Endometrial microvascular endothelial cells (primary cell): ENCODE data around the gene SLC6A5. TPM values are rescaled to one million over a fixed set of nuclear protein-coding genes. Genes with fewer than 3 reads are reported as not detected.
"Not testable (repeated sequence)": the region's sequence is repeated elsewhere in the genome, so short reads cannot be mapped to it uniquely, and the experiment has no call there.

Experiments
- in situ Hi-C: cut with HindIII; loops from 2 replicates; pipeline ENCODE4 v1.10.0; 2017; ENCODE audit warnings: low sequenced_read_pairs, low pct_unique_long_range_greater_than_20kb; ENCODE audit errors: inconsistent ontology term
- total RNA-seq: library from RNA; depleted of rRNA; stranded (reverse); fragments of >200 nt; gene quantifications from one replicate; pipeline ENCODE4 v1.2.3, GENCODE V29; 2015; ENCODE audit errors: inconsistent ontology term

SLC6A5 gene
- total RNA-seq = not detected

DNA sequence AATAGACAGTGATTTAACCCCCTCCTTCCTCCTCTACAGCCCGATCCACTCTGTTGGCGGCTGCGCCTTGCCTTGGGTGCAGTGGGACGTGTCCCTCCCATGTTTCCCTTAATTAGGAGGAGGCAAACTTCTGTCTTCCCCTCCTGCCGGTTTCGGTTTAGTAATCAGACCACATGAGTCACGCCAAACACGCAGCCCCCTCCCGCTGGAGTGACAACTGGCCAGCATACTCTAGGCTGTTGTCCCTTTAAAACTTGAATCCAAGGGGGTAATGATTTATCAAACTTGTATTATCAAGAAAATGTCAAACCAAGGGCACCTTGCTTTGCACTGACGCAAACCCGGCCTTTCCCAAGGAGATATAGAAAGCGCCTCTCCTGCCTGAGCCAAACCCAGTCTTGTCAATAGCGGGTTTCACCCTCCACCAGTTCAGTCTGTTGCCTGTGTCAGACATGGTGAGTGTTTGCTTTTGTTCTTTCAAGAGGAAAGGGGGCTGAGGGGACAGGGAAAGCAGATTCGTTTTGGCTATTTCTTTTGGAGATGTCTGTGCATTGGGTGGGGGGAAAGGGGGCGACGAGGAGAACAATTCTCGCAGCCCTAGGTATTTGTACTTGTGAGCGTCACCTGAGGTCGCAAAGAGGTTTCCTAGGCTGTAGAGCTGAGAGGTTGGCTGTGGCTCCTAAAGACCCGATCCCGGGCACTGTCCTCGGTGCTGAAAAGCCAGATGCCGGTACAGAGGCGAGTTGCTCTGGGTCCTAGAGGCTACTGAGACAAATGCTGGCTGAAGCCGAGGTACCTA, at the start of gene SLC6A5:
Gene SLC6A5, plus strand, starts transcription at position 388 of the 799 bp plus-strand sequence. Its CDS starts 65 bp downstream, at position 453.
- in situ Hi-C loops = no loop called here

- in situ Hi-C loops = no loop called here
These were observed 48.3 kb upstream of the SLC6A5 start for GRCh38 chr11:20551096-20551495.

GRCh38 chr11:20555783-20556182, 43.6 kb upstream of the SLC6A5 start:
- in situ Hi-C loops = no loop called here

- in situ Hi-C loops = not testable (repeated sequence)
These were observed 43.0 kb upstream of the SLC6A5 start for GRCh38 chr11:20556396-20556795.

DNA sequence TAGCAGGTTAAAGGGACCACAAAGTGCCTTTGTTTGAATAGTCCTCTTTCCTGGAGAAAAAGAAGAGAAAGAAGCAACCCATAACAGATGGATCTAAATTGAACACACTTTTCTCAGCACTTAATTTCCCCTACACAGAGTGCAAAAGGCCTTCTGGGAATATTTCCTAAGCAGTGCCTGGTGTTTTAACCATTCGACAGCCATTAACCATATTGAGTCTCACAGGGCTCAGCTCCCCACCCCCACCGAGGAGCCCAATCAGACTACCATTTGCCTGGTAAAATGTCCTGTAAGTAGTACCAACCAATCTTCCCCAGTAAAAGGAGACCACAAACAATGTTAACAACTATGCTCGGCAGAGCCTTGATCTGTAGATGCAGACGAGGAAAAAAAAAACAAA, 40.7 kb upstream of the SLC6A5 start:
- in situ Hi-C loops = no loop called here

- in situ Hi-C loops = no loop called here
These were observed 39.7 kb upstream of the SLC6A5 start for GRCh38 chr11:20559523-20560300.

GRCh38 chr11:20561915-20562314, 37.5 kb upstream of the SLC6A5 start:
- in situ Hi-C loops = no loop called here

GRCh38 chr11:20563866-20564265, 35.5 kb upstream of the SLC6A5 start:
- in situ Hi-C loops = no loop called here

- in situ Hi-C loops = no loop called here
These were observed 34.4 kb upstream of the SLC6A5 start for GRCh38 chr11:20564846-20565635.

DNA sequence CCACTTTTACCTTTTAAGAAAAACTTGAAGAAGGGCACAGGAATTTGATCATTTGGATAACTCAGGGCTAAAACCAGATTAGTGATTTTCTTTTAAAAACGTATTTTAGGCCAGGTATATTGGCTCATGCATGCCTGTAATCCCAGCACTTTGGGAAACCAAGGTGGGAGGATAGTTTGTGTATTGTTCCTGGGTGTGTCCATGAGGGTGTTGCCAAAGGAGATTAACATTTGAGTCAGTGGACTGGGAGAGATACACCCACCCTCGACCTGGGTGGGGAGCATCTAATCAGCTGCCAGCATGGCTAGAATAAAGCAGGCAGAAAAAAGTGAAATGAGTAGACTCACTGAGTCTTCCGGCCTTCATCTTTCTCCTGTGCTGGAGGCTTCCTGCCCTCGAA, 33.3 kb upstream of the SLC6A5 start:
- in situ Hi-C loops = not testable (repeated sequence)

DNA sequence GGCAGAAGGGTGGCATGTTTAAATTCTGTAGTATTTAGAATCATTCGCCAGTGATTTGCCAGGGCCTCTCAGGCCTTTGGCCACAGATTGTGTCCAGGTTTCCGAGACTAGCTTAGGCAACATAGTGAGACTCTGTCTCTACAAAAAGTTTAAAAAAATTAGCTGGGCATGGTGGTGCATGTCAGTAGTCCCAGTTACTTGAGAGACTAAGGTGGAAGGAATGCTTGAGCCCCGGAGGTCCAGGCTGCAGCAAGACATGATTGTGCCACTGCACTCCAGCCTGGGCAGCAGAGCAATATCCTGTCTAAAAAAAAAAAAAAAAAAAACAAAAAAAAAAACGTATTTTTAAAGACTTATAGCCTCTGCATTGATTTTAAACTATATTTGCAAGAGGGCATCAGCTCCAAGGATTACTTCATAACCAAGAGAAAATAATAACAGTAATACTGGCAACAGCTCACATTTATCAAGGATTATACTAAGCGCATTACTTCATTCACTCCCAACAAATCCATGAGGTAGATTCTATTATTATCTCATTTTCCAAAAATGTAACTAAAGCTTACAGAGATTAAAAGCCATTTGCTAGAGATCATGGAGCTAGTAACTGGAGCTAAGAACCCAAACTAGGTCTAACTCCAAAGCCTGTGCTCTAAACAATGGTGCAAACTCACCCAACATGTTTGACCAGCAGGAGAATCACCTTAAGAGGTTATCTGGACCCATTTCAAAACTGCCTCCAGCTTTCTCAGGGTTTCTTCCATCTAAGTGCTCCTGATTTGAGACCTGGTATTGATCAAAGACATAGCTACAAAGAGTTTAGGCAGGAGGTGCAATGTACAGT, 32.6 kb upstream of the SLC6A5 start:
- in situ Hi-C loops = no loop called here

- in situ Hi-C loops = not testable (repeated sequence)
These were observed 19.7 kb upstream of the SLC6A5 start for GRCh38 chr11:20579725-20580124.

GRCh38 chr11:20583201-20583600, 16.2 kb upstream of the SLC6A5 start:
- in situ Hi-C loops = no loop called here

- in situ Hi-C loops = no loop called here
These were observed 15.2 kb upstream of the SLC6A5 start for GRCh38 chr11:20584093-20584774.

- in situ Hi-C loops = no loop called here
These were observed 9.6 kb upstream of the SLC6A5 start for GRCh38 chr11:20589796-20590195.

DNA sequence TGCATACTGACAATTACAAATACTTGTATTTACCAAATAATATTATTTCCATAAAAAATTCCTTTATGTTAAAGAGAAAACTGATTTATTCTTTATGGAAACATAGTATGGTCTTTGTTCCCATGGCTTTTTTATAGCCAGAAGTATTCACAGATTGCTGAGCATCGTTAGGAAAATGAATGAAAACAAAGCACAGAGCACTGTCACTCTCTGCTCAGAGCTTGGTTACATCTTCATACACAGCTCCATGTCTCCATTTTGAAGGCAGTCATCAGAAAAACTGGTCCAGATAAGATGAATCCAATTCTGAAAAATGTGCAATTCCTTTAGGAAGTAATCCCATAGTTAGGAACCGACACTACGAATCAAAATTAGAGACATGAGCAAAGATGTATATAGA, 9.0 kb upstream of the SLC6A5 start:
- in situ Hi-C loops = no loop called here

DNA sequence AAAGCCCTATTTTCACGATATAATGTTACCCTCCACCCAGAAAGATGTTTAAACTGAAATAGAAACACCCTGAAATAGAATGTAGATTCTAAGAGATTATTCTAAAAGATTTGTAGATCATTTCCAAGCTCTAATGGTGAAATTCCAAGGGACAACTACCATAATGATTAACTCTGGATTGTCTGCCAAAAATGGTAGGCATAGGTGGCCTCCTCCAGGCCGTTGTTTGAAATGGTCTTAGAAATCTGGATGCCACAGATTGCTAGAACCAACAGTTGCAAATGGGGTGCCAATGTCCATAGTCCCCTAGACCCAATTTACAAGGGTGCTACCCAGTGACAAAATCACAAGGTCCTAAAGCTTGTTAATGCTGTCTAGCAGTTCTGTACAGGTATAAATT, 6.7 kb upstream of the SLC6A5 start:
- in situ Hi-C loops = no loop called here
